GM12878 (cell line): ENCODE results near the gene METRN. TPM values are rescaled to one million over a fixed set of nuclear protein-coding genes. Genes with fewer than 3 reads are reported as not detected.

Source experiments
- ATAC-seq: fragments of 200-7000 bp; cut with Tn5 transposase; 3 replicates; pipeline ENCODE4 v1.9.1; 2020; ENCODE audit warnings: mild to moderate bottlenecking, moderate library complexity
- BruUV-seq: library from RNA; stranded (reverse); fragments of 400-500 nt; replicated peaks from 2 replicates; lab custom pipeline; 2021; lab: Mats Ljungman, UMichigan
- CTCF ChIA-PET: fragments of 300-600 bp; sonication (Branson Sonifier 250); formaldehyde crosslinking; extraction: SDS; loops from one replicate; lab custom pipeline; 2021; ENCODE audit warnings: inconsistent platforms; lab: Yijun Ruan, JAX
- POLR2A ChIA-PET: fragments of 350-600 bp; formaldehyde crosslinking; extraction: SDS; loops from one replicate; lab custom pipeline; 2021; ENCODE audit warnings: inconsistent platforms; lab: Charles Lee
- RAD21 ChIA-PET: fragments of 300-600 bp; sonication (Branson Sonifier 250); formaldehyde crosslinking; loops from one replicate; lab custom pipeline; 2023; ENCODE audit warnings: antibody characterized with exemption; ENCODE audit not compliant: unreplicated experiment; lab: Charles Lee
- SMC1A ChIA-PET: fragments of 300-600 bp; sonication (Branson Sonifier 250); formaldehyde crosslinking; loops from one replicate; lab custom pipeline; 2023; ENCODE audit not compliant: unreplicated experiment, uncharacterized antibody; lab: Charles Lee
- DNase-seq: peaks from one replicate; pipeline ENCODE4 v3.0.0-alpha.2; 2011; ENCODE audit warnings: low read depth, low spot score
- FAIRE-seq: peaks from 3 replicates; lab custom pipeline; 2011; peaks lifted over from hg19 to GRCh38; lab: Jason Lieb, UNC
- H2AFZ ChIP-seq: 2 replicates; pipeline ENCODE4 v1.6.0; 2011; ENCODE audit warnings: low read depth, low read length, control low read depth; ENCODE audit not compliant: control insufficient read depth
- H3K27ac ChIP-seq: 2 replicates; pipeline ENCODE4 v1.5.1; 2011; ENCODE audit warnings: control low read depth; ENCODE audit not compliant: control insufficient read depth, insufficient read depth
- H3K27me3 ChIP-seq, 2 experiments: replicated peaks in 1 of 2; 2 replicates each; pipeline versions ENCODE4 v1.6.0 to v1.6.1; 2011; ENCODE audit warnings: low read length in 1 of 2; ENCODE audit not compliant: control insufficient read depth in 2 of 2, insufficient read depth in 2 of 2
- H3K36me3 ChIP-seq, 2 experiments: 2 replicates each; pipeline ENCODE4 v1.5.1; 2011; ENCODE audit warnings: low read length in 1 of 2; ENCODE audit not compliant: control insufficient read depth in 2 of 2, insufficient read depth in 2 of 2
- H3K4me1 ChIP-seq: 2 replicates; pipeline ENCODE4 v1.6.1; 2011; ENCODE audit warnings: mild to moderate bottlenecking, low read length, moderate library complexity, mixed read lengths; ENCODE audit not compliant: control insufficient read depth, insufficient read depth
- H3K4me2 ChIP-seq: 2 replicates; pipeline ENCODE4 v1.6.0; 2011; ENCODE audit warnings: control low read depth; ENCODE audit not compliant: control insufficient read depth, insufficient read depth
- H3K4me3 ChIP-seq: fragments of 200-600 bp; sonication (generic); 2 replicates; pipeline ENCODE4 v1.5.1; 2016
- H3K79me2 ChIP-seq: 2 replicates; pipeline ENCODE4 v1.6.0; 2011; ENCODE audit warnings: low read length; ENCODE audit not compliant: control insufficient read depth, insufficient read depth
- H3K9ac ChIP-seq: 2 replicates; pipeline ENCODE4 v1.8.0; 2011; ENCODE audit warnings: low read length, control low read depth, mixed read lengths; ENCODE audit not compliant: control insufficient read depth, insufficient read depth
- H3K9me3 ChIP-seq: replicated peaks from 3 replicates; pipeline ENCODE4 v1.5.1; 2011; ENCODE audit warnings: mild to moderate bottlenecking, low read length; ENCODE audit not compliant: control insufficient read depth, insufficient read depth
- H4K20me1 ChIP-seq: 2 replicates; pipeline ENCODE4 v1.6.0; 2011; ENCODE audit not compliant: control insufficient read depth, insufficient read depth
- CBX5 ChIP-seq: sonication (generic); IDR thresholded peaks from 2 replicates; pipeline ENCODE4 v1.6.1; 2016; ENCODE audit warnings: low read depth, moderate library complexity, mild to moderate bottlenecking, inconsistent platforms
- CEBPB ChIP-seq, 2 experiments: fragments of 150-350 bp in 1 of 2; IDR thresholded peaks; 2 replicates each; pipeline ENCODE4 v1.6.1; 2012 to 2014; ENCODE audit warnings: low read depth in 2 of 2, low read length in 2 of 2, borderline replicate concordance in 1 of 2, inconsistent platforms in 1 of 2
- E2F8 ChIP-seq: fragments of 450-650 bp; IDR thresholded peaks from 2 replicates; pipeline ENCODE4 v1.6.1; 2018; ENCODE audit warnings: mild to moderate bottlenecking, low read depth, moderate library complexity; ENCODE audit not compliant: partially characterized antibody
- ESRRA ChIP-seq: IDR thresholded peaks from 2 replicates; pipeline ENCODE4 v1.6.1; 2012; ENCODE audit warnings: mild to moderate bottlenecking, low read length, improper control_type of control experiment
- HDAC2 ChIP-seq: fragments of 200-600 bp; sonication (generic); IDR thresholded peaks from 2 replicates; pipeline ENCODE4 v1.6.1; 2017
- IKZF1 ChIP-seq: fragments of 450-650 bp; conservative IDR thresholded peaks from 2 replicates; pipeline ENCODE4 v1.6.1; 2017; ENCODE audit warnings: antibody characterized with exemption, mild to moderate bottlenecking
- IRF4 ChIP-seq: IDR thresholded peaks from 2 replicates; pipeline ENCODE4 v1.6.1; 2011; ENCODE audit warnings: low read depth, low read length
- JUND ChIP-seq: IDR thresholded peaks from 2 replicates; pipeline ENCODE4 v1.6.1; 2012; ENCODE audit warnings: low read depth, mild to moderate bottlenecking, low read length, improper control_type of control experiment, moderate library complexity
- KDM1A ChIP-seq: fragments of 200-600 bp; sonication (generic); IDR thresholded peaks from 2 replicates; pipeline ENCODE4 v1.6.1; 2016; ENCODE audit warnings: borderline replicate concordance
- MYB ChIP-seq: fragments of 150-350 bp; IDR thresholded peaks from 2 replicates; pipeline ENCODE4 v1.6.1; 2014; ENCODE audit warnings: mild to moderate bottlenecking, low read depth, low read length, borderline replicate concordance
- NBN ChIP-seq: fragments of 450-650 bp; IDR thresholded peaks from 2 replicates; pipeline ENCODE4 v1.6.1; 2016
- PKNOX1 ChIP-seq: fragments of 450-650 bp; IDR thresholded peaks from 2 replicates; pipeline ENCODE4 v1.6.1; 2016; ENCODE audit warnings: mild to moderate bottlenecking
- POLR2AphosphoS5 ChIP-seq: IDR thresholded peaks from 2 replicates; pipeline ENCODE4 v1.6.1; 2011; ENCODE audit warnings: mild to moderate bottlenecking, low read length, inconsistent platforms
- SMAD1 ChIP-seq: fragments of 450-650 bp; IDR thresholded peaks from 2 replicates; pipeline ENCODE4 v1.6.1; 2018; ENCODE audit warnings: mild to moderate bottlenecking, low read depth; ENCODE audit not compliant: partially characterized antibody
- SMC3 ChIP-seq: IDR thresholded peaks from 2 replicates; pipeline ENCODE4 v1.6.1; 2011; ENCODE audit warnings: low read length, improper control_type of control experiment, borderline replicate concordance
- TARDBP ChIP-seq: IDR thresholded peaks from 2 replicates; pipeline ENCODE4 v1.6.1; 2016; ENCODE audit warnings: borderline replicate concordance
- TCF7 ChIP-seq: IDR thresholded peaks from 2 replicates; pipeline ENCODE4 v1.6.1; 2014; ENCODE audit warnings: antibody characterized with exemption, borderline replicate concordance
- ZBTB11 ChIP-seq: fragments of 450-650 bp; formaldehyde crosslinking; IDR thresholded peaks from 2 replicates; pipeline ENCODE4 v1.5.0; 2022; ENCODE audit warnings: mild to moderate bottlenecking, missing genetic modification characterization
- ZNF207 ChIP-seq: fragments of 450-650 bp; IDR thresholded peaks from 2 replicates; pipeline ENCODE4 v1.6.1; 2014; ENCODE audit warnings: antibody characterized with exemption, mild to moderate bottlenecking, borderline replicate concordance
- WGBS: methylation state at CpG from one replicate; pipeline ENCODE4 v1.1.6; 2016; ENCODE audit warnings: low lambda C conversion rate; ENCODE audit not compliant: insufficient replicate concordance, insufficient coverage; ENCODE audit errors: missing lambda C conversion rate; 5-methylcytosine and 5-hydroxymethylcytosine counted together
- in situ Hi-C: fragments of 300-500 bp; cut with MboI; formaldehyde crosslinking; loops from 9 replicates; pipeline ENCODE4 v1.14.3; 2018; ENCODE audit warnings: mixed read lengths
- intact Hi-C: fragments of 100-400 bp; cut with micrococcal nuclease; formaldehyde crosslinking; loops from one replicate; pipeline ENCODE4 v1.14.2; 2022; ENCODE audit not compliant: unreplicated experiment
- polyA plus RNA-seq, 11 experiments: library from polyadenylated mRNA; depleted of rRNA in 4 of 11; unstranded in 6 of 11; stranded (reverse) in 5 of 11; fragments of >200 nt; fragmentation: Nextera tagmentation in 4 of 11; fragmentation: Illumina TruSeq in 1 of 11; extraction: Ambion mirVana in 4 of 11; extraction: Trizol in 1 of 11; gene quantifications; 1 replicate in 1 of 11; 2 replicates in 10 of 11; pipeline versions ENCODE4 v1.2.1 to v1.2.3, GENCODE V29; 2011 to 2016; ENCODE audit warnings: inconsistent platforms in 2 of 11, missing spikeins in 2 of 11, low read depth in 1 of 11
- total RNA-seq, 4 experiments: library from RNA; depleted of rRNA in 3 of 4; stranded (reverse); fragments of >200 nt in 3 of 4; fragmentation: Illumina TruSeq in 1 of 4; extraction: Trizol in 1 of 4; gene quantifications; 2 replicates each; pipeline versions ENCODE4 v1.2.1 to v1.2.3, GENCODE V29; 2013 to 2021

METRN gene
- total and polyA plus RNA-seq, 10 of the 15 experiments (the other 5 are each of a cell fraction or from before 2014, with no cell fraction given) = 0.11 to 12.8 (median 1.1) TPM; not detected in 1

GRCh38 chr16:718389-718788, 3.5 kb downstream of the METRN start:
- no peaks in the 10 kb centered on the region for H3K27me3 ChIP-seq
- RAD21 ChIA-PET = no interaction called here
- DNase-seq (no peak), FAIRE-seq (no peak)
- 0 out of 2 replicates have a peak, but pooled peaks cover 2% of the 10 kb centered on the region for H4K20me1 ChIP-seq
- SMC1A ChIA-PET = no interaction called here
- TF ChIP-seq KDM1A = no peak
- no peak for TF ChIP-seq SMC3
- no peak for TF ChIP-seq MYB
- no peak for TF ChIP-seq ZNF207
- no peak for TF ChIP-seq CEBPB (IDR thresholded peaks at IDR 0.05; ENCODE audit: borderline replicate concordance in 1 of 2, low read depth in 2 of 2, low read length in 2 of 2)
- TF ChIP-seq TCF7 = no peak
- no peak for TF ChIP-seq NBN
- no peak for TF ChIP-seq HDAC2
- TF ChIP-seq IKZF1 = no peak
- TF ChIP-seq PKNOX1 = no peak
- no peak for TF ChIP-seq POLR2AphosphoS5
- TF ChIP-seq TARDBP = no peak
- no peak for TF ChIP-seq CBX5
- no peak for TF ChIP-seq E2F8
- TF ChIP-seq ESRRA = no peak
- no peak for TF ChIP-seq SMAD1
- no peak for TF ChIP-seq IRF4
- TF ChIP-seq ZBTB11 = no peak
- TF ChIP-seq JUND = no peak
- TF ChIP-seq, all 136 proteins: peak for 0
- Histone ChIP-seq H3K4me2 (no peak overlapping the region), H3K9me3 (no peaks in the 10 kb centered on the region), H3K4me1 (peaks cover 10% of the 10 kb centered on the region), H2AFZ (no peak overlapping the region), H3K36me3 (no peaks in the 10 kb centered on the region), H3K4me3 (no peak overlapping the region), H3K79me2 (no peaks in the 10 kb centered on the region; the same call in 1 of the 2 replicates), H3K27ac (no peak overlapping the region), H3K9ac (no peak overlapping the region)
- in situ Hi-C loops = no loop called here
- BruUV-seq = no TSS peak
- intact Hi-C loops = no loop called here
- CTCF ChIA-PET = no interaction called here
- ATAC-seq = no peak
- POLR2A ChIA-PET = interaction anchor here (0.5 kb wide), 1 partner anchor 25 kb away, joined by 3 read pairs; no protein-coding TSS in a partner anchor
- WGBS = 83% methylated on average over 9 of the region's 9 CpGs
